HL-60 (cell line): ENCODE measurements around the gene RSF1.

Experiments
- DNase-seq, 2 experiments: peaks; one replicate each; pipeline ENCODE4 v3.0.0-alpha.2; 2010 to 2020; ENCODE audit warnings: low read depth in 1 of 2, low spot score in 1 of 2
- H3K27ac ChIP-seq: fragments of 250-450 bp; sonication (Bioruptor Pico); replicated peaks from 2 replicates; pipeline ENCODE4 v1.5.1; 2020; ENCODE audit warnings: mild to moderate bottlenecking, moderate library complexity
- H3K27me3 ChIP-seq: fragments of 250-450 bp; sonication (Bioruptor Pico); 2 replicates; pipeline ENCODE4 v1.5.1; 2021; ENCODE audit warnings: mild to moderate bottlenecking, moderate library complexity; ENCODE audit not compliant: insufficient read depth, poor library complexity, severe bottlenecking
- H3K4me3 ChIP-seq: replicated peaks from 2 replicates; pipeline ENCODE4 v1.5.1; 2011; ENCODE audit warnings: mild to moderate bottlenecking, control low read depth, low read length; ENCODE audit not compliant: insufficient read depth
- GABPA ChIP-seq: IDR thresholded peaks from 2 replicates; pipeline ENCODE4 v1.6.1; 2012; ENCODE audit warnings: low read depth
- POLR2AphosphoS5 ChIP-seq: IDR thresholded peaks from 2 replicates; pipeline ENCODE4 v1.6.1; 2012; ENCODE audit warnings: low read depth
- SPI1 ChIP-seq: IDR thresholded peaks from 2 replicates; pipeline ENCODE4 v1.6.1; 2012; ENCODE audit warnings: low read depth, mild to moderate bottlenecking, borderline replicate concordance
- TF ChIP-seq, protein P1 (sequence below): IDR thresholded peaks from one replicate; pipeline ENCODE4 v1.5.1; 2011; ENCODE audit warnings: low read length, control low read depth, inconsistent platforms; ENCODE audit not compliant: insufficient read depth
- TF ChIP-seq, protein P2 (sequence below): IDR thresholded peaks from 2 replicates; pipeline ENCODE4 v1.6.1; 2012; ENCODE audit warnings: low read depth; ENCODE audit not compliant: insufficient replicate concordance

Gene RSF1

DNA sequence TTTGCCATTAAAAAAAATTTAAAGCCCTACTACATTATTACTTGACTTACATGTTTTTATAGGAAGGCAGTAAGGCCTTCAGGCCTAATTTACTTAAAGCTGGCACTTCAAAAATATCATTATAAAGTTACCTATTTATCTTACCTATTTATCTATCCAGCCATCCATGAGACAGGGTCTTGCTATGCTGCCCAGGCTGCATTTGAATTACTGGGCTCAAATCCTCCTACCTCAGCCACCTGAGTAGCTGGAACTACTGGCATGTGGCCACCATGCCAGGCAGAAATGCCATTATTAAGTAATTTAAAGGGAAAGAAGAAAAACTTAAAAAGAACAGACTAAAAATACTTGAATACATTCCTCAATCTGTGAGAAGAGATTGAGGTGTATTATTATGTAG, 122.7 kb downstream of the RSF1 start:
- TF ChIP-seq GABPA, result no peak
- TF ChIP-seq SPI1, result no peak
- H3K27ac ChIP-seq, result no peak overlapping the region
- DNase-seq, result no peak
- no peaks in the 10 kb centered on the region for H3K27me3 ChIP-seq
- H3K4me3 ChIP-seq, result no peak overlapping the region

DNA sequence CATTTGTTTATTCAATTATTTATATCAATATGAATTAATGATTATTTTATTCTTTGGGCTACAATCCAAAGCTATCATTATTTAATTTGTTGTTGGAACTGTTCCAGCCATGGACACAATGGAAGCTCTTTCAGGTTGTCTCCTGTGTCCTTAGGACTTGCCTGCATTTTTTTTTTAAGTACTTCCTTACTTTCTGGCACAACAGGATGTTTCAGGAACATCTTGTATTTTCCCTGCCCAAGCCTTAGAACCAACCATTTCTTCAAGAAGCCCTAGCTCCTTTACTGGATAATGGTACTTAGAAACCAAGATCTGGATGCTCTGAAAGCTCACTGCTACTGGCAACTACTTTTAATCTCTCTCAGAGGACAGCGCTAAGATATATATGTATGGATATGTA, 125.1 kb downstream of the RSF1 start:
- no peaks in the 10 kb centered on the region for H3K27me3 ChIP-seq
- DNase-seq, result no peak
- no peak overlapping the region for H3K4me3 ChIP-seq
- TF ChIP-seq POLR2AphosphoS5, result no peak
- TF ChIP-seq, protein P1, sequence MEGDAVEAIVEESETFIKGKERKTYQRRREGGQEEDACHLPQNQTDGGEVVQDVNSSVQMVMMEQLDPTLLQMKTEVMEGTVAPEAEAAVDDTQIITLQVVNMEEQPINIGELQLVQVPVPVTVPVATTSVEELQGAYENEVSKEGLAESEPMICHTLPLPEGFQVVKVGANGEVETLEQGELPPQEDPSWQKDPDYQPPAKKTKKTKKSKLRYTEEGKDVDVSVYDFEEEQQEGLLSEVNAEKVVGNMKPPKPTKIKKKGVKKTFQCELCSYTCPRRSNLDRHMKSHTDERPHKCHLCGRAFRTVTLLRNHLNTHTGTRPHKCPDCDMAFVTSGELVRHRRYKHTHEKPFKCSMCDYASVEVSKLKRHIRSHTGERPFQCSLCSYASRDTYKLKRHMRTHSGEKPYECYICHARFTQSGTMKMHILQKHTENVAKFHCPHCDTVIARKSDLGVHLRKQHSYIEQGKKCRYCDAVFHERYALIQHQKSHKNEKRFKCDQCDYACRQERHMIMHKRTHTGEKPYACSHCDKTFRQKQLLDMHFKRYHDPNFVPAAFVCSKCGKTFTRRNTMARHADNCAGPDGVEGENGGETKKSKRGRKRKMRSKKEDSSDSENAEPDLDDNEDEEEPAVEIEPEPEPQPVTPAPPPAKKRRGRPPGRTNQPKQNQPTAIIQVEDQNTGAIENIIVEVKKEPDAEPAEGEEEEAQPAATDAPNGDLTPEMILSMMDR, result no peak
- TF ChIP-seq GABPA, result no peak
- TF ChIP-seq, protein P2, sequence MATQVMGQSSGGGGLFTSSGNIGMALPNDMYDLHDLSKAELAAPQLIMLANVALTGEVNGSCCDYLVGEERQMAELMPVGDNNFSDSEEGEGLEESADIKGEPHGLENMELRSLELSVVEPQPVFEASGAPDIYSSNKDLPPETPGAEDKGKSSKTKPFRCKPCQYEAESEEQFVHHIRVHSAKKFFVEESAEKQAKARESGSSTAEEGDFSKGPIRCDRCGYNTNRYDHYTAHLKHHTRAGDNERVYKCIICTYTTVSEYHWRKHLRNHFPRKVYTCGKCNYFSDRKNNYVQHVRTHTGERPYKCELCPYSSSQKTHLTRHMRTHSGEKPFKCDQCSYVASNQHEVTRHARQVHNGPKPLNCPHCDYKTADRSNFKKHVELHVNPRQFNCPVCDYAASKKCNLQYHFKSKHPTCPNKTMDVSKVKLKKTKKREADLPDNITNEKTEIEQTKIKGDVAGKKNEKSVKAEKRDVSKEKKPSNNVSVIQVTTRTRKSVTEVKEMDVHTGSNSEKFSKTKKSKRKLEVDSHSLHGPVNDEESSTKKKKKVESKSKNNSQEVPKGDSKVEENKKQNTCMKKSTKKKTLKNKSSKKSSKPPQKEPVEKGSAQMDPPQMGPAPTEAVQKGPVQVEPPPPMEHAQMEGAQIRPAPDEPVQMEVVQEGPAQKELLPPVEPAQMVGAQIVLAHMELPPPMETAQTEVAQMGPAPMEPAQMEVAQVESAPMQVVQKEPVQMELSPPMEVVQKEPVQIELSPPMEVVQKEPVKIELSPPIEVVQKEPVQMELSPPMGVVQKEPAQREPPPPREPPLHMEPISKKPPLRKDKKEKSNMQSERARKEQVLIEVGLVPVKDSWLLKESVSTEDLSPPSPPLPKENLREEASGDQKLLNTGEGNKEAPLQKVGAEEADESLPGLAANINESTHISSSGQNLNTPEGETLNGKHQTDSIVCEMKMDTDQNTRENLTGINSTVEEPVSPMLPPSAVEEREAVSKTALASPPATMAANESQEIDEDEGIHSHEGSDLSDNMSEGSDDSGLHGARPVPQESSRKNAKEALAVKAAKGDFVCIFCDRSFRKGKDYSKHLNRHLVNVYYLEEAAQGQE, result no peak
- H3K27ac ChIP-seq, result no peak overlapping the region

DNA sequence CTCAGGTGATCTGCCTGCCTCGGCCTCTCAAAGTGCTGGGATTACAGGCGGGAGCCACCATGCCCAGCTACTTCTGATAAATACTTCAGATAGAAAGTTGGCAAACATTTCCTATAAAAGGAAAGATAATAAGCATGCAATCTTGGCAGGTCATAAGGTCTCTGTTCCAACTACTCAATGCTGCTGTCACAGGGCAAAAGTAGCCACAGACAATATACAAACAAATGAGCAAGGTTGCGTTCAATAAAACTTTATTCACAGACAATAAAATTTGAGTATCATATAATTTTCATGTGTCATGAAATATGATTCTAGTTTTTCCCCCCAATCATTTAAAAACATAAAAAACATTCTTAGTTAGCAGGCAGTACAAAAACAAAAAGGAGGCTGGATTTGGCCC, 129.9 kb downstream of the RSF1 start:
- TF ChIP-seq, protein P2, result no peak
- TF ChIP-seq GABPA, result no peak
- no peak for DNase-seq
- H3K27me3 ChIP-seq, result no peaks in the 10 kb centered on the region
- H3K27ac ChIP-seq, result no peak overlapping the region
- H3K4me3 ChIP-seq, result no peak overlapping the region

DNA sequence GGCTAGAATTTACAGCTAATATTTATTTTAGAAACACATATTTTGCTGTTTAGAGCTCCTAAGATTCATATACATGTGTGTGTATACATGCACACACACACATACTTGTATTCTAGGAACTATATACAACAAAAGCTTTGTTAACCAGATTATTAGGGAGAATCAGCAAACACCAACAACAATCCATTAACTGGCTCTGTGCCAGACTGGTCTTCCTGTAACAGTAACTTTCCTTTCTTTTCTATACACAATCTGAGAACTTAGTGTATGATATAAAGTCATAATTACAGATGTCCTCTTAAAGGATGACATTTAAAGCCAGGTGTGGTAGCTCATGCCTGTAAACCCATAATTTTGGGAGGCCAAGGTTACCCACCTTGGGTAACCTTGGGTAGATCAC, 133.4 kb downstream of the RSF1 start:
- no peak for DNase-seq
- Histone ChIP-seq H3K4me3 (no peak overlapping the region), H3K27me3 (no peaks in the 10 kb centered on the region), H3K27ac (no peak overlapping the region)
- no peak for TF ChIP-seq SPI1
- TF ChIP-seq, protein P1, result no peak
- no peak for TF ChIP-seq POLR2AphosphoS5
- TF ChIP-seq, protein P2, result no peak
- no peak for TF ChIP-seq GABPA
